GM23338 (cell line): ENCODE measurements around the gene PIGC. TPM values are rescaled to one million over a fixed set of nuclear protein-coding genes. Genes with fewer than 3 reads are reported as not detected.

Experiments
- ATAC-seq: fragments of 200-7000 bp; cut with Tn5 transposase; 3 replicates; pipeline ENCODE4 v1.9.1; 2020
- DNase-seq: peaks from one replicate; pipeline ENCODE4 v3.0.0-alpha.2; 2015; ENCODE audit warnings: low spot score
- H2AFZ ChIP-seq: fragments of 200-600 bp; sonication (generic); 2 replicates; pipeline ENCODE4 v1.8.0; 2016; ENCODE audit warnings: antibody characterized with exemption, mild to moderate bottlenecking, moderate library complexity
- H3F3A ChIP-seq: fragments of 200-600 bp; sonication (generic); replicated peaks from 2 replicates; pipeline ENCODE4 v1.8.0; 2017; ENCODE audit warnings: antibody characterized with exemption, mixed run types, low read depth
- H3K27ac ChIP-seq: fragments of 200-600 bp; sonication (generic); 2 replicates; pipeline ENCODE4 v1.6.1; 2016; ENCODE audit warnings: low read depth
- H3K27me3 ChIP-seq: fragments of 200-600 bp; sonication (generic); 2 replicates; pipeline ENCODE4 v1.8.0; 2016; ENCODE audit warnings: mild to moderate bottlenecking, mixed run types, moderate library complexity; ENCODE audit not compliant: insufficient read depth
- H3K36me3 ChIP-seq: fragments of 200-600 bp; sonication (generic); 2 replicates; pipeline ENCODE4 v1.8.0; 2016; ENCODE audit warnings: mild to moderate bottlenecking; ENCODE audit not compliant: insufficient read depth
- H3K4me1 ChIP-seq: fragments of 200-600 bp; sonication (generic); 2 replicates; pipeline ENCODE4 v1.8.0; 2016; ENCODE audit warnings: mild to moderate bottlenecking, moderate library complexity; ENCODE audit not compliant: insufficient read depth
- H3K4me2 ChIP-seq: fragments of 200-600 bp; sonication (generic); 2 replicates; pipeline ENCODE4 v1.7.1; 2017; ENCODE audit warnings: mixed run types
- H3K4me3 ChIP-seq: fragments of 200-600 bp; sonication (generic); 2 replicates; pipeline ENCODE4 v1.6.1; 2016; ENCODE audit warnings: mixed run types
- H3K79me2 ChIP-seq: fragments of 200-600 bp; sonication (generic); replicated peaks from 2 replicates; pipeline ENCODE4 v1.8.0; 2017; ENCODE audit warnings: mild to moderate bottlenecking; ENCODE audit not compliant: insufficient read depth
- H3K9me2 ChIP-seq: fragments of 200-600 bp; sonication (generic); 2 replicates; pipeline ENCODE4 v1.8.0; 2017; ENCODE audit not compliant: insufficient read depth
- H4K20me1 ChIP-seq: fragments of 200-600 bp; sonication (generic); replicated peaks from 2 replicates; pipeline ENCODE4 v1.8.0; 2017; ENCODE audit warnings: mild to moderate bottlenecking; ENCODE audit not compliant: insufficient read depth
- H3K27ac Mint-ChIP-seq: 2 replicates; pipeline ENCODE4 v1.8.0; 2020; ENCODE audit warnings: inconsistent platforms, mild to moderate bottlenecking, moderate library complexity, mixed read lengths
- H3K27me3 Mint-ChIP-seq: 3 replicates; pipeline ENCODE4 v1.8.0; 2022; ENCODE audit warnings: low read depth, mild to moderate bottlenecking, moderate library complexity, mixed read lengths, inconsistent platforms; ENCODE audit not compliant: insufficient read depth, poor library complexity
- H3K36me3 Mint-ChIP-seq: 3 replicates; pipeline ENCODE4 v1.8.0; 2021; ENCODE audit warnings: low read depth, mild to moderate bottlenecking, inconsistent platforms, moderate library complexity, mixed read lengths
- H3K4me1 Mint-ChIP-seq: 3 replicates; pipeline ENCODE4 v1.8.0; 2020; ENCODE audit warnings: mild to moderate bottlenecking, inconsistent platforms, mixed read lengths
- H3K4me3 Mint-ChIP-seq: 3 replicates; pipeline ENCODE4 v1.8.0; 2021; ENCODE audit warnings: moderate library complexity, mild to moderate bottlenecking, inconsistent platforms, mixed read lengths
- H3K9me3 Mint-ChIP-seq: 3 replicates; pipeline ENCODE4 v1.8.0; 2020; ENCODE audit warnings: moderate library complexity, mild to moderate bottlenecking, inconsistent platforms, mixed read lengths
- CREB1 ChIP-seq: fragments of 250-450 bp; sonication (Bioruptor Pico); IDR thresholded peaks from 2 replicates; pipeline ENCODE4 v1.5.0; 2020; ENCODE audit warnings: low read depth, mild to moderate bottlenecking, moderate library complexity
- CTCF ChIP-seq, 2 experiments: fragments of 200-600 bp in 1 of 2; sonication (generic) in 1 of 2; conservative IDR thresholded peaks; 2 replicates each; pipeline versions ENCODE4 v1.5.1 to v1.6.1; 2016 to 2017; ENCODE audit warnings: antibody characterized with exemption in 2 of 2, low read depth in 2 of 2, mild to moderate bottlenecking in 2 of 2, moderate library complexity in 1 of 2
- ETS1 ChIP-seq: IDR thresholded peaks from 2 replicates; pipeline ENCODE4 v1.6.1; 2016; ENCODE audit warnings: antibody characterized with exemption
- EZH2 ChIP-seq: fragments of 200-600 bp; sonication (generic); IDR thresholded peaks from one replicate; pipeline ENCODE4 v1.8.0; 2017; ENCODE audit warnings: antibody characterized with exemption, mild to moderate bottlenecking, low read depth; ENCODE audit not compliant: unreplicated experiment
- EZH2phosphoT487 ChIP-seq: fragments of 200-600 bp; sonication (generic); IDR thresholded peaks from one replicate; pipeline ENCODE4 v1.8.1; 2018; ENCODE audit warnings: antibody characterized with exemption; ENCODE audit not compliant: unreplicated experiment
- JUNB ChIP-seq: IDR thresholded peaks from one replicate; pipeline ENCODE4 v1.6.1; 2016; ENCODE audit warnings: antibody characterized with exemption; ENCODE audit not compliant: unreplicated experiment
- NANOG ChIP-seq: IDR thresholded peaks from 2 replicates; pipeline ENCODE4 v1.6.1; 2016; ENCODE audit warnings: antibody characterized with exemption, borderline replicate concordance
- POLR2AphosphoS5 ChIP-seq: IDR thresholded peaks from 2 replicates; pipeline ENCODE4 v1.6.1; 2016; ENCODE audit warnings: antibody characterized with exemption, low read depth
- REST ChIP-seq: IDR thresholded peaks from one replicate; pipeline ENCODE4 v1.6.1; 2018; ENCODE audit warnings: antibody characterized with exemption; ENCODE audit not compliant: unreplicated experiment
- STAT1 ChIP-seq: IDR thresholded peaks from one replicate; pipeline ENCODE4 v1.6.1; 2016; ENCODE audit warnings: antibody characterized with exemption; ENCODE audit not compliant: unreplicated experiment
- ZNF331 ChIP-seq: fragments of 250-450 bp; sonication (Bioruptor Pico); IDR thresholded peaks from 2 replicates; pipeline ENCODE4 v1.5.0; 2020; ENCODE audit warnings: low read depth, mild to moderate bottlenecking, moderate library complexity
- ZNF462 ChIP-seq: fragments of 250-450 bp; sonication (Bioruptor Pico); IDR thresholded peaks from 2 replicates; pipeline ENCODE4 v1.5.0; 2020; ENCODE audit warnings: mild to moderate bottlenecking, moderate library complexity
- polyA plus RNA-seq: library from polyadenylated mRNA; unstranded; fragments of >200 nt; fragmentation: Nextera tagmentation; extraction: Ambion mirVana; gene quantifications from 2 replicates; pipeline ENCODE4 v1.2.1, GENCODE V29; 2016
- total RNA-seq: library from RNA; depleted of rRNA; stranded (reverse); fragments of >200 nt; shearing (Covaris generic); gene quantifications from 2 replicates; pipeline ENCODE4 v1.2.3, GENCODE V29; 2014

Gene PIGC
- total and polyA plus RNA-seq, 2 experiments from 2014 or later: 22.5 to 28.1 TPM

- no peaks in the 10 kb centered on the region for H3K27me3 ChIP-seq
- no peaks in the 10 kb centered on the region for H3K36me3 Mint-ChIP-seq
- TF ChIP-seq ETS1 (no peak), NANOG (no peak), CREB1 (no peak), REST (no peak), JUNB (no peak), ZNF331 (CRISPR knock-in tag) (no peak), CTCF (conservative IDR thresholded peaks at IDR 0.05; ENCODE audit: low read depth in 2 of 2) (no peak), EZH2 (no peak), POLR2AphosphoS5 (no peak), ZNF462 (CRISPR knock-in tag) (no peak), STAT1 (no peak), EZH2phosphoT487 (no peak)
- H3K4me3 Mint-ChIP-seq: no peak overlapping the region
- no peak overlapping the region for H3K27ac Mint-ChIP-seq
- no peaks in the 10 kb centered on the region for H3K36me3 ChIP-seq
- no peak for ATAC-seq
- no peaks in the 10 kb centered on the region for H4K20me1 ChIP-seq
- no peaks in the 10 kb centered on the region for H3F3A ChIP-seq
- no peak for DNase-seq
- no peaks in the 10 kb centered on the region; the same call in 2 of the 3 replicates for H3K9me3 Mint-ChIP-seq
- H3K27me3 Mint-ChIP-seq: no peaks in the 10 kb centered on the region
- peaks cover 44% of the 10 kb centered on the region for H3K4me1 Mint-ChIP-seq
- peaks cover 34% of the 10 kb centered on the region for H3K4me1 ChIP-seq
- no peak overlapping the region for H3K27ac ChIP-seq
- H2AFZ ChIP-seq: no peak overlapping the region
- H3K4me2 ChIP-seq: no peak overlapping the region
- H3K9me2 ChIP-seq: no peaks in the 10 kb centered on the region
- no peaks in the 10 kb centered on the region for H3K79me2 ChIP-seq
- H3K4me3 ChIP-seq: no peak overlapping the region
Observed at GRCh38 chr1:172398193-172398592, 45.7 kb downstream of the PIGC start.
